ENCODE data around the gene SMIM35. TPM values are rescaled to one million over a fixed set of nuclear protein-coding genes. Genes with fewer than 3 reads are reported as not detected.
A peak's percentile ranks its signal among the peaks of the same experiment; 100 is the strongest.

SMIM35 gene
- total and polyA plus RNA-seq, 2 donors, result 0.05 to 0.09 TPM

DNA sequence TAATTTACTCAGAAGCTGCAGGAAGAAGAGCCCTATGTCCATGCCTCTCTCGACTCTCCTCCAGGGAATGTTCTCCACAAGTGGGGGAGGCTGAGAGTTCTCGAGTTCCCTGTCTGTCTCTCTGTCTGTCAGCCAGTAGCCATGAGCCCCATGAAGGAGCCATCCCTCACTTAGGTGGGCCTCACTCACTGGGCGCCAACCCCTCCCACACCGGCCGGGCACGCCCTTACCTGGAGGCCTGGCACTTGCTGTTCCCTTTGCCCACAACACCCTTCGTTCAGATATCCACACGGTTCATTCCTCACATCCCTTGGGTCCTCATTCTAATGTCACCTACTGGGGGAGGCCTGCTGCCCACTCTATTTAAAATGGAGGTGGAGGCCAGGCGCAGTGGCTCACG, 114.7 kb downstream of the SMIM35 start:
- WGBS, result 98% methylated on average over 10 of the region's 10 CpGs
- DNase-seq (ENCODE audit: low read depth in 6 of 9, low spot score in 9 of 9), result no peak
- H3K4me1 ChIP-seq (ENCODE audit: control insufficient read depth in 2 of 2, insufficient read depth in 2 of 2, low read length in 2 of 2), result peaks cover 14 to 50% of the 10 kb centered on the region in 2 donors
- H3K27ac ChIP-seq (ENCODE audit: low read depth in 1 of 2, low read length in 1 of 2), result no peak overlapping the region
- H3K36me3 ChIP-seq (ENCODE audit: control insufficient read depth in 2 of 2, insufficient read depth in 2 of 2, low read length in 1 of 2), result no peaks in the 10 kb centered on the region
- no peak overlapping the region for H3K4me3 ChIP-seq (ENCODE audit: low read length in 2 of 2)
- H3K27me3 ChIP-seq (ENCODE audit: control insufficient read depth in 2 of 2, insufficient read depth in 1 of 2, low read length in 1 of 2), result no peaks in the 10 kb centered on the region
- H3K9me3 ChIP-seq (ENCODE audit: control insufficient read depth in 2 of 2, insufficient read depth in 1 of 2, low read length in 1 of 2), result peaks cover 0 to 4% of the 10 kb centered on the region in 2 donors

DNA sequence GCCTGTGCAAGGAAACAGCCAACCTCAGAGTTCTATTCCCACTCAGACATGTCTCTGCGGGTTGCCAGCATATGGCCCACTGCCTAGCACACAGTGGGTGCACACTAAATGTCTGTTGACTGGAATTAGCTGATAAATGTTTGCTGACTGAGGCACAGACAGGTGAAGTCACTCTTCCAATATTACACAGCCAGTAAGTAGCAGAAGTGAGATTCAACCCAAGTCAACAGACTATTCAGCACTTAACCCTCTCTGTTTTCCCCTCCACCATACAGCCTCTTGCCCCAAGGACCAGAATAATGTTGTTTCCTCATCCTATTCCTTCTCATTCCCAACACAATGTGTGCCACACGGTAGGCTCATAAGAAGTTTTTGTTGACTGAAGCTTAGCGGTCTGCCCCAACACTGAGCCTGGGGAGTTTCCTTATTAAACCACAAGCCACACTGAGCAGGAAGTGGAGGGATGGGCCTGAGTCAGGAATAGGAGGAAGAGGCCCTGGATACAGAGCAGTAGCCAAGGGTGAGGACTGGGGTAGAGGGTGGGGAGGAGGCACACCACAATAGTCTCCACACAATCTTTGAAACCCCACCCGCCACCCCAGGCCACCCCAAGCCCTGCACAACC, 116.3 kb downstream of the SMIM35 start:
- peaks cover 6 to 39% of the 10 kb centered on the region in 2 donors for H3K4me1 ChIP-seq (ENCODE audit: control insufficient read depth in 2 of 2, insufficient read depth in 2 of 2, low read length in 2 of 2)
- H3K27ac ChIP-seq (ENCODE audit: low read depth in 1 of 2, low read length in 1 of 2), result no peak overlapping the region
- peaks cover 0 to 3% of the 10 kb centered on the region in 2 donors for H3K9me3 ChIP-seq (ENCODE audit: control insufficient read depth in 2 of 2, insufficient read depth in 1 of 2, low read length in 1 of 2)
- H3K4me3 ChIP-seq (ENCODE audit: low read length in 2 of 2), result no peak overlapping the region
- peak in 1 of 9 donors; percentile 49 for DNase-seq (ENCODE audit: low read depth in 6 of 9, low spot score in 9 of 9)
- H3K36me3 ChIP-seq (ENCODE audit: control insufficient read depth in 2 of 2, insufficient read depth in 2 of 2, low read length in 1 of 2), result no peaks in the 10 kb centered on the region
- WGBS, result 42% methylated on average over 4 of the region's 4 CpGs
- H3K27me3 ChIP-seq (ENCODE audit: control insufficient read depth in 2 of 2, insufficient read depth in 1 of 2, low read length in 1 of 2), result no peaks in the 10 kb centered on the region

DNA sequence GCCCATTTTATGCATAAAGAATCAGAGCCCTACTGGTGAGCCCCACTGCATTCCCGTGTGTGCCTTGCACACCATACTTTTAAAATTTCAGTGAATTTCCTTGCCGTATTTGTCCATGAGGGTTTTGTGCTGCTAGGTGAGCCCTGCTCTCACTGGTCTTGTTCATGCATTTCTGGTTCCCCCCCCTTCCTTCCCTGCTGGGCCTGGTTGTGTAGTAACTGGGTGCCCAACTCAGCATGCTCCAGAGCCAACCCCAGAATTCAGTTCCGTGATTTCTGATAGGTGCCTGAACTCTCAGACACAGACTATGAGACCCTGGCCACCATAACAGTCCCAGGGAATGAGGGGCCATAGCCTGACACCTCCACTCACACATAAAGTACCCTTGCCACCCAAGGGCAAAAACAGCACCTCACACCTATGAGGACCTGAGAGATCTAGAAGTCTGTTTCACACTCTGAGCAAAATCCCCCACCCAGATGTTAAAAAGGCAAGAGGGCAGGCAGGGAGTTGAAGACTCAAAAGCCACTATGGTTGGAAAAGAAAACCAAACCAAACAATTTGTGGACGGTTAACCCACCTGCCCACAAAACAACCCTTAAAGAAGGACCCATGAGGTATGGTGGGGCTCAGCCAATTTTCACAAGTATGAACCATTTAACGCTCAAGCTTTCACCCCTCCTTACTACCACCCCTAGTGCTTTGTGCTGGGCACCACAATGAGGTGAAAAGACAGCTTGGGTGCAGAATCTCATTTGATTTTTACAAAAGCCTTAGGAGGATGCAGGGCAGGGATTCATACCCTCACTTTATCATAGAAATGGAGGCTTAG, 117.4 kb downstream of the SMIM35 start:
- DNase-seq (ENCODE audit: low read depth in 6 of 9, low spot score in 9 of 9), result no peak
- 68% methylated on average over 5 of the region's 5 CpGs for WGBS
- no peak overlapping the region for H3K27ac ChIP-seq (ENCODE audit: low read depth in 1 of 2, low read length in 1 of 2)
- no peaks in the 10 kb centered on the region for H3K9me3 ChIP-seq (ENCODE audit: control insufficient read depth in 2 of 2, insufficient read depth in 1 of 2, low read length in 1 of 2)
- H3K4me3 ChIP-seq (ENCODE audit: low read length in 2 of 2), result no peak overlapping the region
- peaks cover 6 to 39% of the 10 kb centered on the region in 2 donors for H3K4me1 ChIP-seq (ENCODE audit: control insufficient read depth in 2 of 2, insufficient read depth in 2 of 2, low read length in 2 of 2)
- H3K36me3 ChIP-seq (ENCODE audit: control insufficient read depth in 2 of 2, insufficient read depth in 2 of 2, low read length in 1 of 2), result no peaks in the 10 kb centered on the region
- no peaks in the 10 kb centered on the region for H3K27me3 ChIP-seq (ENCODE audit: control insufficient read depth in 2 of 2, insufficient read depth in 1 of 2, low read length in 1 of 2)

- no peaks in the 10 kb centered on the region for H3K27me3 ChIP-seq (ENCODE audit: control insufficient read depth in 2 of 2, insufficient read depth in 1 of 2, low read length in 1 of 2)
- 98% methylated on average over 8 of the region's 8 CpGs for WGBS
- no peak for DNase-seq (ENCODE audit: low read depth in 6 of 9, low spot score in 9 of 9)
- H3K4me3 ChIP-seq (ENCODE audit: low read length in 2 of 2), result no peak overlapping the region
- H3K36me3 ChIP-seq (ENCODE audit: control insufficient read depth in 2 of 2, insufficient read depth in 2 of 2, low read length in 1 of 2), result no peaks in the 10 kb centered on the region
- no peaks in the 10 kb centered on the region for H3K9me3 ChIP-seq (ENCODE audit: control insufficient read depth in 2 of 2, insufficient read depth in 1 of 2, low read length in 1 of 2)
- H3K4me1 ChIP-seq (ENCODE audit: control insufficient read depth in 2 of 2, insufficient read depth in 2 of 2, low read length in 2 of 2), result peaks cover 4 to 24% of the 10 kb centered on the region in 2 donors
- H3K27ac ChIP-seq (ENCODE audit: low read depth in 1 of 2, low read length in 1 of 2), result no peak overlapping the region
Measured at GRCh38 chr11:117966908-117967307, 119.9 kb downstream of the SMIM35 start.

GRCh38 chr11:117962826-117963225, 123.9 kb downstream of the SMIM35 start:
- Histone ChIP-seq H3K36me3 (ENCODE audit: control insufficient read depth in 2 of 2, insufficient read depth in 2 of 2, low read length in 1 of 2) (no peaks in the 10 kb centered on the region), H3K4me1 (ENCODE audit: control insufficient read depth in 2 of 2, insufficient read depth in 2 of 2, low read length in 2 of 2) (no peaks in the 10 kb centered on the region), H3K9me3 (ENCODE audit: control insufficient read depth in 2 of 2, insufficient read depth in 1 of 2, low read length in 1 of 2) (no peaks in the 10 kb centered on the region), H3K4me3 (ENCODE audit: low read length in 2 of 2) (no peak overlapping the region), H3K27ac (ENCODE audit: low read depth in 1 of 2, low read length in 1 of 2) (no peak overlapping the region), H3K27me3 (ENCODE audit: control insufficient read depth in 2 of 2, insufficient read depth in 1 of 2, low read length in 1 of 2) (no peaks in the 10 kb centered on the region)
- DNase-seq (ENCODE audit: low read depth in 6 of 9, low spot score in 9 of 9), result no peak
- 96% methylated on average over 3 of the region's 3 CpGs for WGBS

DNA sequence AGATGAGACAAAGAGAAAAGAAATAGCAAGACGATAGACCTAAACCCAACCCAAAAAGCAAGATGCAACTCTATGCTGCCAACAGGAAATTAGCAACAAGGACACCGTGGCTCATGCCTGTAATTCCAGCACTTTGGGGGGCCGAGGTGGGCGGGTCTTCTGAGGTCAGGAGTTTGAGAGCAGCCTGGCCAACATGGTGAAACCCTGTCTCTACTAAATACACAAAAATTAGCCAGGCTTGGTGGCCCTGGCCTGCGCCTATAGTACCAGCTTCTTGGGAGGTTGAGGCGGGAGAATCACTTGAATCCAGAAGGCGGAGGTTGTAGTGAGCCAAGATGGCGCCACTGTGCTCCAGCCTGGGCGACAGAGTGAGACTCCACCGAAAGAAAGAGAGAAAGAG, 124.9 kb downstream of the SMIM35 start:
- Histone ChIP-seq H3K4me3 (ENCODE audit: low read length in 2 of 2) (no peak overlapping the region), H3K27ac (ENCODE audit: low read depth in 1 of 2, low read length in 1 of 2) (no peak overlapping the region), H3K4me1 (ENCODE audit: control insufficient read depth in 2 of 2, insufficient read depth in 2 of 2, low read length in 2 of 2) (no peaks in the 10 kb centered on the region), H3K27me3 (ENCODE audit: control insufficient read depth in 2 of 2, insufficient read depth in 1 of 2, low read length in 1 of 2) (no peaks in the 10 kb centered on the region), H3K36me3 (ENCODE audit: control insufficient read depth in 2 of 2, insufficient read depth in 2 of 2, low read length in 1 of 2) (no peaks in the 10 kb centered on the region), H3K9me3 (ENCODE audit: control insufficient read depth in 2 of 2, insufficient read depth in 1 of 2, low read length in 1 of 2) (no peaks in the 10 kb centered on the region)
- 97% methylated on average over 10 of the region's 10 CpGs for WGBS
- no peak for DNase-seq (ENCODE audit: low read depth in 6 of 9, low spot score in 9 of 9)

- Histone ChIP-seq H3K4me3 (ENCODE audit: low read length in 2 of 2) (no peak overlapping the region), H3K9me3 (ENCODE audit: control insufficient read depth in 2 of 2, insufficient read depth in 1 of 2, low read length in 1 of 2) (no peaks in the 10 kb centered on the region), H3K4me1 (ENCODE audit: control insufficient read depth in 2 of 2, insufficient read depth in 2 of 2, low read length in 2 of 2) (no peaks in the 10 kb centered on the region), H3K27me3 (ENCODE audit: control insufficient read depth in 2 of 2, insufficient read depth in 1 of 2, low read length in 1 of 2) (no peaks in the 10 kb centered on the region), H3K27ac (ENCODE audit: low read depth in 1 of 2, low read length in 1 of 2) (no peak overlapping the region), H3K36me3 (ENCODE audit: control insufficient read depth in 2 of 2, insufficient read depth in 2 of 2, low read length in 1 of 2) (no peaks in the 10 kb centered on the region)
- DNase-seq (ENCODE audit: low read depth in 6 of 9, low spot score in 9 of 9), result no peak
- WGBS, result 94% methylated on average over 1 of the region's 1 CpG
Measured at GRCh38 chr11:117960406-117960805, 126.4 kb downstream of the SMIM35 start.

DNA sequence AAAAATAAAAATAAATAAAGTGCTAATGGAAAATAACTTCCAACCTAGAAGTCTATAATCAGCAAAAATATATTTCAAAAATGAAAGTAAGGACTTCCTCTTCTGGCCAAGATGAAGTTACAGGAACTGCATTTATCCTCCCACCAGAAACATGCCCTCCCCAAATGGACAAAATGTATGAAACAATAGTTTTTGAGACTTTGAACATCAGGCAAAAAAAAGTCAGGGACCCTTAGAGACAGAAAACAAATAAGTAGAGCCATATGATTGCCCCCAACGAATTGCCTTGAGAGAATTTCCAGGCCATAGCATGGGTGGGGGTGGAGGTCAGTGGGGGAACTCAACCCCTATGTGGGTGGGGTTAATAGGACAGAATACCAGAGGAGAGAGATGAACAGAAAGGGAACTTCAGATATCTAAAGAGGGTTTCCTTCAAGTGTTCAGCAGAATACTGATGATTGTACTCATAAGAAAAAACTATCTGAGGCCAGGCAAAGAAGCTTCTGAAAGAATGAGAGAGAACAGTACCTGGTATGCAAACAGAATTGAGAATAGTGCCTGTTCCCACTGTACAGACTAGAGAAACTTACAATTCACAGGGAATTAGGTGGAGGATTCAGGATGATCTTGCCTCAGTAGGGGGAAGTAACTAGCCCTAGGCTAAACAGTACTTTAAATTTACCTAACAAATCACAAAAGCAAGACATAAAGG, 127.2 kb downstream of the SMIM35 start:
- no peaks in the 10 kb centered on the region for H3K27me3 ChIP-seq (ENCODE audit: control insufficient read depth in 2 of 2, insufficient read depth in 1 of 2, low read length in 1 of 2)
- DNase-seq (ENCODE audit: low read depth in 6 of 9, low spot score in 9 of 9), result no peak
- H3K4me1 ChIP-seq (ENCODE audit: control insufficient read depth in 2 of 2, insufficient read depth in 2 of 2, low read length in 2 of 2), result peaks cover 0 to 2% of the 10 kb centered on the region in 2 donors
- H3K36me3 ChIP-seq (ENCODE audit: control insufficient read depth in 2 of 2, insufficient read depth in 2 of 2, low read length in 1 of 2), result no peaks in the 10 kb centered on the region
- H3K27ac ChIP-seq (ENCODE audit: low read depth in 1 of 2, low read length in 1 of 2), result no peak overlapping the region
- no peak overlapping the region for H3K4me3 ChIP-seq (ENCODE audit: low read length in 2 of 2)
- 95% methylated on average over 1 of the region's 1 CpG for WGBS
- H3K9me3 ChIP-seq (ENCODE audit: control insufficient read depth in 2 of 2, insufficient read depth in 1 of 2, low read length in 1 of 2), result no peaks in the 10 kb centered on the region

- Histone ChIP-seq H3K36me3 (ENCODE audit: control insufficient read depth in 2 of 2, insufficient read depth in 2 of 2, low read length in 1 of 2) (no peaks in the 10 kb centered on the region), H3K4me1 (ENCODE audit: control insufficient read depth in 2 of 2, insufficient read depth in 2 of 2, low read length in 2 of 2) (peaks cover 4 to 8% of the 10 kb centered on the region in 2 donors), H3K9me3 (ENCODE audit: control insufficient read depth in 2 of 2, insufficient read depth in 1 of 2, low read length in 1 of 2) (no peaks in the 10 kb centered on the region), H3K4me3 (ENCODE audit: low read length in 2 of 2) (no peak overlapping the region), H3K27ac (ENCODE audit: low read depth in 1 of 2, low read length in 1 of 2) (no peak overlapping the region), H3K27me3 (ENCODE audit: control insufficient read depth in 2 of 2, insufficient read depth in 1 of 2, low read length in 1 of 2) (no peaks in the 10 kb centered on the region)
- 99% methylated on average over 1 of the region's 1 CpG for WGBS
- no peak for DNase-seq (ENCODE audit: low read depth in 6 of 9, low spot score in 9 of 9)
Measured at GRCh38 chr11:117958949-117959348, 127.8 kb downstream of the SMIM35 start.
